OCI-LY3 (cell line): ENCODE data around the gene XRCC5.

Experiments
- EZH2phosphoT487 ChIP-seq: fragments of 200-600 bp; shearing (Covaris generic); IDR thresholded peaks from 2 replicates; pipeline ENCODE4 v1.6.1; 2018; ENCODE audit warnings: antibody characterized with exemption, mixed run types, low read depth
- TF ChIP-seq, protein P1 (sequence below): fragments of 200-600, 300-600 bp; sonication (generic); IDR thresholded peaks from 2 replicates; pipeline ENCODE4 v1.5.1; 2014; ENCODE audit warnings: antibody characterized with exemption, low read length, low read depth

- TF ChIP-seq, protein P1, sequence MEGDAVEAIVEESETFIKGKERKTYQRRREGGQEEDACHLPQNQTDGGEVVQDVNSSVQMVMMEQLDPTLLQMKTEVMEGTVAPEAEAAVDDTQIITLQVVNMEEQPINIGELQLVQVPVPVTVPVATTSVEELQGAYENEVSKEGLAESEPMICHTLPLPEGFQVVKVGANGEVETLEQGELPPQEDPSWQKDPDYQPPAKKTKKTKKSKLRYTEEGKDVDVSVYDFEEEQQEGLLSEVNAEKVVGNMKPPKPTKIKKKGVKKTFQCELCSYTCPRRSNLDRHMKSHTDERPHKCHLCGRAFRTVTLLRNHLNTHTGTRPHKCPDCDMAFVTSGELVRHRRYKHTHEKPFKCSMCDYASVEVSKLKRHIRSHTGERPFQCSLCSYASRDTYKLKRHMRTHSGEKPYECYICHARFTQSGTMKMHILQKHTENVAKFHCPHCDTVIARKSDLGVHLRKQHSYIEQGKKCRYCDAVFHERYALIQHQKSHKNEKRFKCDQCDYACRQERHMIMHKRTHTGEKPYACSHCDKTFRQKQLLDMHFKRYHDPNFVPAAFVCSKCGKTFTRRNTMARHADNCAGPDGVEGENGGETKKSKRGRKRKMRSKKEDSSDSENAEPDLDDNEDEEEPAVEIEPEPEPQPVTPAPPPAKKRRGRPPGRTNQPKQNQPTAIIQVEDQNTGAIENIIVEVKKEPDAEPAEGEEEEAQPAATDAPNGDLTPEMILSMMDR = no peak
- TF ChIP-seq EZH2phosphoT487 = no peak
These were observed 30.4 kb upstream of the XRCC5 start for GRCh38 chr2:216078776-216079175.
